ENCODE data around the gene RIMKLA.

Gene RIMKLA

DNA sequence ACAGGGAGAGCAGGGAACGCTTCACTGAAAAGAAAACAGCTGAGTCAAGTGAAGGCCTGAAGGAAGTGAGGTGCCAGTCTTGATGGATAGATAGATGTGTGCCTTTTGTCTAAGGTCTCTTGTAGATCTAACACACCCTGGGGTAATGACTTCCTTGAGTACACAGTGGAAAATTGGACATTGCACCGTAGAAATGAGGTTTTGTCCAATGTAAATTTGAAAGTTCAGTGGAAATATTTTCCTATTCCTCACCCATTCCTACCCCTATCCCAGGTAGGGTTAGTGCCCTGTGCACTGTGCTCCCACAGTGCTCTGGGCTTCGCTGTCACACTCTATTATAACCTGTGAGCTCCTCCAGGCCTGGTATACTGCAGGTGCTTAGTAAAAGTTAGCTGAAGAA lies 50.9 kb downstream of the RIMKLA start:
- no peak for DNase-seq

GRCh38 chr1:42432714-42433113 lies 52.1 kb downstream of the RIMKLA start:
- no peak for DNase-seq

GRCh38 chr1:42433369-42433768 lies 52.8 kb downstream of the RIMKLA start:
- DNase-seq: no peak

DNA sequence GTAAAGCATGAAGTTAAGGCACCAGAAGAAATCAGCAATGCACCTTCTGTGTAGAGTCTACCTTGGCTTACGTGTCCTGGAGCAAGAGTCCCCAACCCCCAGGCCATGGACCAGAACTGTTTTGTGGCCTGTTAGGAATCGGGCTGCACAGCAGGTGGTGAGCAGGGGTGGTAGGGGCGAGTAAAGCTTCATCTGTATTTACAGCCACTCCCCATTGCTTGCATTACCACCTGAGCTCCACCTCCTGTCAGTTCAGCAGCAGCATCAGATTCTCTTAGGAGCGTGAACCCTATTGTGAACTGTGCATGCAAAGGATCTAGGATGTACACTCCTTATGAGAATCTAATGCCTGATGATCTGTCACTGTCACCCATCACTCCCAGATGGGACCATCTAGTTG lies 53.7 kb downstream of the RIMKLA start:
- no peak for DNase-seq

DNA sequence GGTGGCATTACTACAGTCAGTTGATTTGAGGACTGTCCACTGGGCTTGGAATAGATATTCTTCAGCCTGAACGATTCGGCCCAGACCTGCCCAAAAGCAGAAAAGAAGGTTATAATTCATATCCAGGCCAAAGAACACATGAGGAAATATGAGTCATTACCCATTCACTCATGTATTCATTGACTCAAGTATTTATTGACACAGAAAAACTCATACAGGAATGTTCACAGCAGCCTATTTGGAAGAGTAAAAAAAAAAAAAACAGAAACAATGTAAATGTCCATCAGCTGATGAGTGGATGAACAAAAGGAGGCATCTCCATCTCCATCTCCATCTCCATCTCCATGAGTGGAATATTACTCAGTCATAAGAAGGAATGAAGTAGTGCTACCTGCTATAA lies 59.3 kb downstream of the RIMKLA start:
- DNase-seq: no peak

DNA sequence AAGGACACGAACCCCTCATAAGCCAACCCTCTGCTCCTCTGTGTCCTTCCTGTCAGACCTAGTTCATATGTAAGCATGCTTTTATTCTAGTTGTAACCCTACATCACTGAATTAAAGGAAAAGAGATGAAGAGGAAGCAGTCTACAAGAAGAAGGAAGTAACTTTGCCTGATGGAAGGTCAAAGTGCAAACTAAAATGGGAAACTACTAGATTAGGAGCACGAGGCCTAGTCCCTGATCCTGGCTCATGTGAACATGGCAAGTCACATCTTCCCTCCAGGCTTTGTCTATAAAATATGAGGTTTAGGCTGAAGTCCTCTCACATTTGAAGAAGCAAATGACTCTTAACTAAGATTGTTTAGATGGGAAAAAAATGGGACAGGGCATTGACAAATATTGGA lies 62.1 kb downstream of the RIMKLA start:
- DNase-seq: no peak

GRCh38 chr1:42449256-42449655 lies 68.7 kb downstream of the RIMKLA start:
- no peak for DNase-seq

GRCh38 chr1:42450061-42450460 lies 69.5 kb downstream of the RIMKLA start:
- no peak for DNase-seq

- no peak for DNase-seq
These were observed 72.8 kb downstream of the RIMKLA start for GRCh38 chr1:42453386-42453785.

DNA sequence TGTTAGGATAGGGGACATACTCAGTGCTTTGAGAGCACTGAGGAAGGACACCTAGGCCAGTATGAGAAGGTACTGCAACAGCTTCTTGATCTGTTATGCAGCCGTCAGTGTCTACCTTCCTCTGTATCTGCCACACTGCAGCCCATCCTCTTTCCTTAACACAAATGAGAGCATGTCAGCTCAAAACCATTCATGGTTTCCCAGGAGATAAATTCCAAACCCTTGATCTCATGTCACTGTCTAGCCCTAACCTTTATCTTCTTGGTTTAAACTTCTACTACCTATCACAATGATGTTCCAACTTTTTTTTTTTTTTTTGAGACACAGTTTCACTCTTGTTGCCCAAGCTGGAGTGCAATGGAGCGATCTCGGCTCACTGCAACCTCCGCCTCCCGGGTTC lies 73.8 kb downstream of the RIMKLA start:
- DNase-seq: no peak

GRCh38 chr1:42456010-42456753 lies 75.6 kb downstream of the RIMKLA start, which contains the start of the genes PPCS and ZMYND12:
PPCS (plus strand) TSS chr1:42456543; CDS start chr1:42456566, 23 bp downstream.
ZMYND12 (minus strand) TSS chr1:42456022; CDS start chr1:42455997, 25 bp downstream.
- peak; percentile 93 to 95 for DNase-seq

- peak; percentile 56 to 63 for DNase-seq
These were observed 76.1 kb downstream of the RIMKLA start for GRCh38 chr1:42456754-42457089.

DNA sequence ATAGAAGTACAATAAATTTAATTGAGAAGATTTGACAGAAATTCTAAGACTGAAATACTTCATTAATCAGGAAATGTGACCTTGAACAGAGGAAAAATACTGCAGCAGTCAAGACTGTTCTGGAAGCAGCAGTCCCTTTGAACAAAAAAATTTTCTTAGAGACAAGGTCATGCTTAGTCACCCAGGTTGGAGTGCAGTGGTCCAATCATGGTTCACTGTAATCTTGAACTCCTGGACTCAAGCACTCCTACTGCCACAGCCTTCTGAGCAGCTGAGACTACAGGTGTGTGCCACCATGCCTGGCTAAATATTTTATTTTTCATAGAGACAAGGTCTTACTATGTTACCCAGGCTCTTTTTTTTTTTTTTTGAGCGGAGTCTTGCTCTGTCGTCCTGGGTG lies 80.6 kb downstream of the RIMKLA start:
- DNase-seq: no peak

- DNase-seq: peak; percentile 93 to 94
These were observed 82.5 kb downstream of the RIMKLA start, which contains the start of gene CCDC30 for GRCh38 chr1:42462828-42463763. CCDC30 (plus strand) TSS chr1:42463286; CDS start chr1:42480552, 17,266 bp downstream.

- no peak for DNase-seq
These were observed 83.3 kb downstream of the RIMKLA start for GRCh38 chr1:42463921-42464320.

DNA sequence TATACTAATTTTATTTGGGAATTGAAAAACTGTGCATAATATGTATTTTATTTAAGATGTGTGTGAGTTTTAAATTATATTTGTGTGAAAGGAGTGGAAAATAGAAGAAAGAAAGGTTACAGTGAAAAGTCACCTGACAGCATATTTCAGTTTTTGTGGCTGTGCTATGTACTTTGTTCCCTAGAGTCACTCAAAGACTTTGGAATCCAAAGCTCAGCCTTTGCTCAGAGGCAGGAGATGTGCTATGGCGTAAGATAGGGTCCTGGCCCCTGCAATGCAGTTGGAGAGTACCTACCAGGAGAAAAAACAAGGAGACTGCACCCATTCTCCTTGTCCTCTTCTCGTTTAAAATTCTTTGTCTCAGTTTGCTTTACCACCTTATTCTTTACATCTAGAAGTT lies 85.4 kb downstream of the RIMKLA start:
- no peak for DNase-seq

GRCh38 chr1:42469727-42470126 lies 89.1 kb downstream of the RIMKLA start:
- DNase-seq: no peak

Data from stimulated activated CD4-positive, alpha-beta T cell treated with anti-CD3 and anti-CD28 coated beads, Interleukin-2, amount 100 ng/mL, for 24 hours (primary cell).